GM13977 (cell line): ENCODE measurements around the gene SLC16A7.

ENCODE experiments used
- DNase-seq: peaks from one replicate; pipeline ENCODE4 v3.0.0; 2012; ENCODE audit warnings: low spot score
- CTCF ChIP-seq: IDR thresholded peaks from 2 replicates; pipeline ENCODE4 v1.5.1; 2012; ENCODE audit warnings: mild to moderate bottlenecking, control low read depth; ENCODE audit not compliant: insufficient read depth; ENCODE audit errors: extremely low read depth, missing control alignments
- in situ Hi-C: fragments of 300-500 bp; cut with MboI; formaldehyde crosslinking; loops from one replicate; pipeline ENCODE4 v1.12.0; 2022; ENCODE audit warnings: low sequenced_read_pairs, low pct_unique_long_range_greater_than_20kb, mixed read lengths, inconsistent platforms; ENCODE audit not compliant: unreplicated experiment

The SLC16A7 gene

DNA sequence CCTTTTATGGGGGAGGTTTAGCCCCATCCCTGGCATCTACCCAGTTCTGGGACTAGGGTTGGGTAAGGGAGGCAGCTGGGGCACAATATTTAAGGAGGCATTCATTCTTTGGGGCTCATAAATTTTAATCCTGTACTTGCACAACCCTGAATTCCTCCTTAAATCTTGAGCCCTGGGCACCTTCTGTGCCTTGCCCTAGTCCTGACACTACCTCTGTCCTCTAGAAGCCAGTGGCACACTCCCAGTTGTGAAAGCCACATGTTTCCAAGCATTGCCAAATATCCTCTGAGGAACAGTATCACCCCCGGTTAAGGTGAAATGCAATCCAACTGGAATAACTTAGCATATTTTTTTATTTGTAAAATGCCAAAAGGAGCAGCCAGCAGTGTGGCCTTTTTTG, 36.6 kb downstream of the SLC16A7 start:
- DNase-seq = no peak
- in situ Hi-C loops = no loop called here
- no peak for TF ChIP-seq CTCF

GRCh38 chr12:59634254-59634653, 38.4 kb downstream of the SLC16A7 start:
- TF ChIP-seq CTCF = no peak
- in situ Hi-C loops = no loop called here
- DNase-seq = no peak

DNA sequence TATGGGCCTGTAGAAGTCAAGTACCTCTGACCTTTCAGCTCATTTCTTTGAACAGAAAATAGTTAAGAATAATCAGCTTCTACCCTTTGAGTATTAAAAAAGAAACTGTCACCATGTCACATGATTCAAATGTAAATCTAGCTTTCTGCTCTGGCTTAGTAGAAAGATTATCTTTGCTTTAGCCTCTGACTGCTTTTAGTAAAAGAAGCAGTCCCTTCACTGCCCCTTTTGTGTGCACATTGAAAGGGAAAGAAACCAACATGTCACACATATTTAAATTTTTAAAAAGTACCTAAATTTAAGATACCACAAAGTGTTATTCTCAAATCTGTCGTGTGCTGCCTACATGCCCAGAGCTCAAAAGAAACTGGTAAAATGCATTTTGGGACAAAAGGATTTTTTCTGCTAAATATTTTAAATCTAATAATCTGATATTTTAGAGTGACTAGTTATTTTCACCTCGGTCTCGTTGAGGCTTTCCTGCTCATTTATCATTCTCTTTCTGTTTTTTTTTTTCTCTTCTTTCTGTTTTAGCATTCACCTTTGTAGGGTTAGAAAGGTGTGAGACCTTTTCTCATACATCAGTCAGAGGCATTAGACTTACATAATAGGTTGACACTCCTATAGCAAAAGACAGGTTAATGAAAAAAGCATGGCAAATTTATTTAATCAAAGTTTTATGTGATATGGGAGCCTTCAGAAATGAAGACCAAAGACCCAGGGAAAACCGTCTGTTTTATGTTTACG, 41.3 kb downstream of the SLC16A7 start:
- DNase-seq = peak; percentile 2
- in situ Hi-C loops = no loop called here
- no peak for TF ChIP-seq CTCF

DNA sequence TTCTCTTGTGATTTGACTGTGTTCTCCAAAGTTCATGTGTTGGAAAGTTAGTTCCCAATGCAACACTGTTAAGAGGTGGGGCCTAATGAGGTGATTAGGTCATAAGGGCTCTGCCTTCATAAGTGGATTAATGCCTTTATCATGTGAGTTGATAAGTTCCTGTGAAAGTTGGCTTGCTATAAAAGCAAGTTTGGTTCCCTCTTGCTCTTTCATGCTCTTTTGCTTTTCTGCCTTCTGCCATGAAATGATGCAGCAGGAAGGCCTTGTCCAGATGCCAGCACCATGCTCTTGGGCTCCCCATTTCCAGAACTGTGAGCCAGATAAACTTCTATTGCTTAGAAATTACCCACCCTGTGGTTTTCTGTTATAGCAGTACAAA, 41.9 kb downstream of the SLC16A7 start:
- in situ Hi-C loops = no loop called here
- no peak for TF ChIP-seq CTCF
- DNase-seq = no peak

DNA sequence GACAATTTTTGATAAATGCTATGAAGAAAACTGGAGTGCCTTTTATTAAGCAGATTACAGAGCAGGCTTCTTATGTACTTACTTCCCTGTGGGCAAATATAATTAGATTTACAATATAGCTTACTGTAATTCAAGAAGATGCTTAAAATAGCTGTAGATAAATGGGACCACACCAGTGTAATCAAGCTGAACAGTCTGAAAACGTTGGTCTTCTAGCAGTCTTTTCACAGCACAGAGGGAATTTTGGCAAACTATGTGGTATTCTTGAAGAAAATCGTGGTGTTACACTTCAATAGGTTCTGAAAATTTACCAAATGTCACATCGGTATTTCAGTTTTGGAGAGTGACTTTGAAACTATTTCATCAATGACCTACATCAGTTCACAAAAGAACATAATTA, 47.7 kb downstream of the SLC16A7 start:
- in situ Hi-C loops = no loop called here
- no peak for DNase-seq

GRCh38 chr12:59645242-59645641, 49.4 kb downstream of the SLC16A7 start:
- DNase-seq = no peak
- in situ Hi-C loops = no loop called here
- no peak for TF ChIP-seq CTCF

More for the DNA sequence above, 47.7 kb downstream of the SLC16A7 start:
- TF ChIP-seq CTCF = no peak
